RWPE2 (cell line): Measurements from ENCODE around the gene DMD.
"Not testable (repeated sequence)": the region's sequence is repeated elsewhere in the genome, so short reads cannot be mapped to it uniquely, and the experiment has no call there.

Experiments used
- ATAC-seq: fragments of 200-7000 bp; cut with Tn5 transposase; 3 replicates; pipeline ENCODE4 v1.9.1; 2021; ENCODE audit warnings: low read depth
- DNase-seq: peaks from one replicate; pipeline ENCODE4 v3.0.0-alpha.2; 2020; ENCODE audit warnings: low spot score
- H3K27ac ChIP-seq: fragments of 450-650 bp; 2 replicates; pipeline ENCODE4 v1.5.1; 2017; ENCODE audit warnings: mild to moderate bottlenecking; ENCODE audit not compliant: poor library complexity, severe bottlenecking
- H3K27me3 ChIP-seq: fragments of 250-450 bp; sonication (Bioruptor Pico); 2 replicates; pipeline ENCODE4 v1.5.1; 2021; ENCODE audit warnings: mild to moderate bottlenecking, moderate library complexity; ENCODE audit not compliant: insufficient read depth, poor library complexity, severe bottlenecking
- H3K36me3 ChIP-seq: fragments of 250-450 bp; sonication (Bioruptor Pico); 2 replicates; pipeline ENCODE4 v1.5.1; 2020; ENCODE audit warnings: low read depth, mild to moderate bottlenecking, moderate library complexity
- H3K4me1 ChIP-seq: fragments of 250-450 bp; sonication (Bioruptor Pico); 2 replicates; pipeline ENCODE4 v1.5.1; 2021; ENCODE audit warnings: mild to moderate bottlenecking, moderate library complexity; ENCODE audit not compliant: insufficient read depth, poor library complexity, severe bottlenecking
- H3K4me3 ChIP-seq: fragments of 250-450 bp; sonication (Bioruptor Pico); 2 replicates; pipeline ENCODE4 v1.5.1; 2021; ENCODE audit warnings: mild to moderate bottlenecking, moderate library complexity; ENCODE audit not compliant: severe bottlenecking
- H3K9me3 ChIP-seq: fragments of 250-450 bp; sonication (Bioruptor Pico); 2 replicates; pipeline ENCODE4 v1.5.1; 2021; ENCODE audit warnings: mild to moderate bottlenecking, moderate library complexity; ENCODE audit not compliant: severe bottlenecking
- CTCF ChIP-seq: fragments of 450-650 bp; IDR thresholded peaks from one replicate; pipeline ENCODE4 v1.5.1; 2017; ENCODE audit warnings: mild to moderate bottlenecking, moderate library complexity; ENCODE audit not compliant: poor library complexity, severe bottlenecking

Gene DMD

GRCh38 chrX:32545101-32545500 is 666.2 kb downstream of the DMD start:
- no peaks in the 10 kb centered on the region for H3K9me3 ChIP-seq
- DNase-seq (no peak), ATAC-seq (no peak)
- no peaks in the 10 kb centered on the region for H3K4me1 ChIP-seq
- H3K27ac ChIP-seq = no peak overlapping the region
- no peak overlapping the region for H3K4me3 ChIP-seq
- no peaks in the 10 kb centered on the region for H3K27me3 ChIP-seq
- no peaks in the 10 kb centered on the region for H3K36me3 ChIP-seq
- TF ChIP-seq CTCF = no peak

GRCh38 chrX:32538554-32538953 is 672.8 kb downstream of the DMD start:
- no peaks in the 10 kb centered on the region for H3K27me3 ChIP-seq
- ATAC-seq (no peak), DNase-seq (no peak)
- no peak overlapping the region for H3K27ac ChIP-seq
- no peak overlapping the region for H3K4me3 ChIP-seq
- H3K9me3 ChIP-seq = no peaks in the 10 kb centered on the region
- H3K4me1 ChIP-seq = no peaks in the 10 kb centered on the region
- H3K36me3 ChIP-seq = no peaks in the 10 kb centered on the region
- TF ChIP-seq CTCF = no peak

- H3K36me3 ChIP-seq = no peaks in the 10 kb centered on the region
- ATAC-seq (no peak), DNase-seq (no peak)
- H3K9me3 ChIP-seq = no peaks in the 10 kb centered on the region
- H3K4me1 ChIP-seq = no peaks in the 10 kb centered on the region
- H3K27ac ChIP-seq = no peak overlapping the region
- H3K27me3 ChIP-seq = no peaks in the 10 kb centered on the region
- H3K4me3 ChIP-seq = no peak overlapping the region
- TF ChIP-seq CTCF = no peak
Measured at GRCh38 chrX:32533848-32534247, 677.5 kb downstream of the DMD start.

GRCh38 chrX:32532262-32532661 is 679.1 kb downstream of the DMD start:
- H3K27ac ChIP-seq = no peak overlapping the region
- H3K4me3 ChIP-seq = no peak overlapping the region
- no peaks in the 10 kb centered on the region for H3K9me3 ChIP-seq
- ATAC-seq (no peak), DNase-seq (no peak)
- no peak for TF ChIP-seq CTCF
- H3K4me1 ChIP-seq = no peaks in the 10 kb centered on the region
- H3K27me3 ChIP-seq = no peaks in the 10 kb centered on the region
- H3K36me3 ChIP-seq = no peaks in the 10 kb centered on the region

GRCh38 chrX:32530802-32531403 is 680.4 kb downstream of the DMD start:
- H3K4me3 ChIP-seq = no peak overlapping the region
- no peaks in the 10 kb centered on the region for H3K9me3 ChIP-seq
- no peak overlapping the region for H3K27ac ChIP-seq
- peak; percentile 69 for TF ChIP-seq CTCF
- ATAC-seq (no peak), DNase-seq (no peak)
- no peaks in the 10 kb centered on the region for H3K27me3 ChIP-seq
- H3K4me1 ChIP-seq = no peaks in the 10 kb centered on the region
- no peaks in the 10 kb centered on the region for H3K36me3 ChIP-seq

- not testable (repeated sequence) for H3K27ac ChIP-seq, H3K4me3 ChIP-seq, H3K27me3 ChIP-seq, DNase-seq, ATAC-seq, H3K4me1 ChIP-seq, H3K36me3 ChIP-seq, H3K9me3 ChIP-seq
Measured at GRCh38 chrX:32528451-32528850, 682.9 kb downstream of the DMD start.
